Lower lobe of right lung (tissue), 2 donors: ENCODE data around the gene MAP2K6. TPM values are rescaled to one million over a fixed set of nuclear protein-coding genes. Genes with fewer than 3 reads are reported as not detected.

Experiments
- ATAC-seq, 2 donors: fragments of 200-7000 bp; cut with Tn5 transposase; one replicate each; pipeline ENCODE4 v1.9.1; 2020 to 2022; ENCODE audit warnings: mild to moderate bottlenecking in 2 of 2, moderate library complexity in 2 of 2
- DNase-seq: peaks from one replicate; pipeline ENCODE4 v3.0.0-alpha.2; 2020
- H3K27ac ChIP-seq: fragments of 200-600 bp; one replicate; pipeline ENCODE4 v1.8.0; 2022
- H3K27me3 ChIP-seq: fragments of 200-600 bp; one replicate; pipeline ENCODE4 v1.8.0; 2022; ENCODE audit warnings: low read depth
- H3K36me3 ChIP-seq: fragments of 200-600 bp; one replicate; pipeline ENCODE4 v1.8.0; 2022; ENCODE audit warnings: mild to moderate bottlenecking
- H3K4me1 ChIP-seq: fragments of 200-600 bp; one replicate; pipeline ENCODE4 v1.8.0; 2022
- H3K4me3 ChIP-seq: fragments of 200-600 bp; one replicate; pipeline ENCODE4 v1.8.0; 2022; ENCODE audit warnings: mild to moderate bottlenecking
- H3K9me3 ChIP-seq: fragments of 200-600 bp; one replicate; pipeline ENCODE4 v1.8.0; 2022
- CTCF ChIP-seq: fragments of 200-600 bp; IDR thresholded peaks from one replicate; pipeline ENCODE4 v1.8.0; 2022; ENCODE audit warnings: antibody characterized with exemption, mild to moderate bottlenecking
- intact Hi-C: fragments of 100-400 bp; cut with DNase I; formaldehyde crosslinking; loops from one replicate; pipeline ENCODE4 v1.11.0; 2022
- total RNA-seq: library from RNA; stranded (reverse); fragmentation: NEBNext Ultra II Directional; extraction: Animal tissue kit (Norgen Biotek cat#: 25700); gene quantifications from one replicate; pipeline ENCODE4 v1.2.1, GENCODE V29; 2021
- donor health status: DM: no; HTN: yes; CAD: no; lungs with severe emphysema.

MAP2K6 gene
- total RNA-seq, 1 donor from 2014 or later, result 6.3 TPM

- Histone ChIP-seq H3K27ac (no peak overlapping the region), H3K27me3 (no peaks in the 10 kb centered on the region), H3K36me3 (peaks cover 18% of the 10 kb centered on the region), H3K4me1 (no peaks in the 10 kb centered on the region), H3K9me3 (no peaks in the 10 kb centered on the region), H3K4me3 (no peak overlapping the region)
- ATAC-seq, result no peak
- intact Hi-C loops, result no loop called here
- no peak for TF ChIP-seq CTCF
- DNase-seq, result no peak
These were observed 124.3 kb downstream of the MAP2K6 start for GRCh38 chr17:69538795-69539194.

GRCh38 chr17:69539274-69539673, 124.8 kb downstream of the MAP2K6 start:
- Histone ChIP-seq H3K9me3 (no peaks in the 10 kb centered on the region), H3K27ac (no peak overlapping the region), H3K27me3 (no peaks in the 10 kb centered on the region), H3K36me3 (peaks cover 18% of the 10 kb centered on the region), H3K4me1 (no peaks in the 10 kb centered on the region), H3K4me3 (no peak overlapping the region)
- no peak for DNase-seq
- no peak for TF ChIP-seq CTCF
- no peak for ATAC-seq
- intact Hi-C loops, result no loop called here

GRCh38 chr17:69539781-69540319, 125.4 kb downstream of the MAP2K6 start:
- ATAC-seq (no peak), DNase-seq (no peak)
- Histone ChIP-seq H3K27me3 (no peaks in the 10 kb centered on the region), H3K4me1 (no peaks in the 10 kb centered on the region), H3K9me3 (no peaks in the 10 kb centered on the region), H3K27ac (no peak overlapping the region), H3K36me3 (peaks cover 13% of the 10 kb centered on the region), H3K4me3 (no peak overlapping the region)
- no peak for TF ChIP-seq CTCF
- intact Hi-C loops, result no loop called here

GRCh38 chr17:69540356-69540755, 125.9 kb downstream of the MAP2K6 start:
- no peak for TF ChIP-seq CTCF
- Histone ChIP-seq H3K36me3 (peaks cover 13% of the 10 kb centered on the region), H3K9me3 (no peaks in the 10 kb centered on the region), H3K27ac (no peak overlapping the region), H3K4me3 (no peak overlapping the region), H3K27me3 (no peaks in the 10 kb centered on the region), H3K4me1 (no peaks in the 10 kb centered on the region)
- intact Hi-C loops, result no loop called here
- ATAC-seq (no peak), DNase-seq (no peak)

DNA sequence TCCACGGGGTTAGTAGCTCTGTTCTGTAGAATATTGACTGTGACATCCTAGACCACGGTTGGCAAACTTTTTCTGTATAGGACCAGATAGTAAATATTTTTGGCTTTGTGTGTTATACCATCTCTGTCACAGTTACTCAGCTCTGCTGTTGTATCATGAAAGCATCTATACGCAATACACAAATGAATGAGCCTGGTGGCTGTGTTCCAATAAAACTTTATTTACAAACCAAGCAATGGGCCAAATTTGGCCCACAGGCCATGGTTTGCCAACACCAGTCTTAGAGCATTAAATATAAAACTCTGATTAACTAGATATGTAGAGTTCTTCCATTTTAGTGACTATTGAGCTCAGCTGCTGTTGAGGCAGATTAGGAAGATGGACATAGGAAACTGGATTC, 132.7 kb downstream of the MAP2K6 start:
- intact Hi-C loops, result no loop called here
- DNase-seq (no peak), ATAC-seq (no peak)
- TF ChIP-seq CTCF, result no peak
- no peak overlapping the region for H3K27ac ChIP-seq
- no peaks in the 10 kb centered on the region for H3K27me3 ChIP-seq
- no peaks in the 10 kb centered on the region for H3K36me3 ChIP-seq
- H3K9me3 ChIP-seq, result no peaks in the 10 kb centered on the region
- no peaks in the 10 kb centered on the region for H3K4me1 ChIP-seq
- no peak overlapping the region for H3K4me3 ChIP-seq

DNA sequence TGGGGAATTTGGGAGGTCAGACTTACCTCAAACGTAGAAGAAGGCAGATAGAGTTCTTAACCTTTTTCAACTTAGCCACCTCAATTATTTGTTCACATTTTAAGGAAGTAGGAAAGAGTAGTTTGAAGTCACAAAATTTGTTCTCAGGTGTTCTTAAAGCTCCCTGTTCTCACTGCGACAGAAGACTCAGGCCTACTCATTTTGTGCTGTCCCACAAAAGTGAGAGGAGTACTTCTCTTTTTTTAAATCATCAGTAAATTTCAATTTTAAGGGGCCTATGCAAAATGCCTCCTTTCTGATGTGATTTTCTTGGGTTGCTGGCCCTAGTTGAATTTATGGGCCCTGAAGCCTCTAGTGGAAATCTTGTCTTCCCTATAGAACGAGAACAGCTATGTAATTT, 133.4 kb downstream of the MAP2K6 start:
- ATAC-seq, result no peak
- intact Hi-C loops, result no loop called here
- TF ChIP-seq CTCF, result no peak

More for the DNA sequence above, 133.4 kb downstream of the MAP2K6 start:
- DNase-seq, result no peak
- Histone ChIP-seq H3K4me1 (no peaks in the 10 kb centered on the region), H3K27me3 (no peaks in the 10 kb centered on the region), H3K4me3 (no peak overlapping the region), H3K27ac (no peak overlapping the region), H3K9me3 (no peaks in the 10 kb centered on the region), H3K36me3 (no peaks in the 10 kb centered on the region)
